SK-N-MC (cell line): ENCODE data around the gene HS6ST1.

ENCODE experiments used
- EZH2 ChIP-seq: fragments of 200-600 bp; sonication (generic); IDR thresholded peaks from one replicate; pipeline ENCODE4 v1.6.1; 2017; ENCODE audit warnings: antibody characterized with exemption
- FOXP2 ChIP-seq: optimal IDR thresholded peaks from 2 replicates; pipeline ENCODE3; 2011; ENCODE audit warnings: mild to moderate bottlenecking, moderate library complexity; ENCODE audit not compliant: insufficient read depth; ENCODE audit errors: extremely low read length, control extremely low read depth
- POLR2AphosphoS5 ChIP-seq: IDR thresholded peaks from 2 replicates; pipeline ENCODE4 v1.6.1; 2012; ENCODE audit warnings: mild to moderate bottlenecking, low read depth, low read length, borderline replicate concordance

GRCh38 chr2:128366713-128367511 is 48.2 kb upstream of the HS6ST1 start:
- TF ChIP-seq EZH2 (no peak), FOXP2 (no peak), POLR2AphosphoS5 (no peak)
